ENCODE measurements around the gene ATXN1.
"Not testable (repeated sequence)": the region's sequence is repeated elsewhere in the genome, so short reads cannot be mapped to it uniquely, and the experiment has no call there.

Gene ATXN1

GRCh38 chr6:16263464-16264099, 497.7 kb downstream of the ATXN1 start:
- DNase-seq = not testable (repeated sequence)

- not testable (repeated sequence) for DNase-seq
These were observed 498.5 kb downstream of the ATXN1 start for GRCh38 chr6:16262773-16263172.

- not testable (repeated sequence) for DNase-seq
These were observed 500.7 kb downstream of the ATXN1 start for GRCh38 chr6:16260602-16261001.

GRCh38 chr6:16259604-16260003, 501.7 kb downstream of the ATXN1 start:
- not testable (repeated sequence) for DNase-seq

- DNase-seq = no peak
These were observed 502.6 kb downstream of the ATXN1 start for GRCh38 chr6:16258709-16259075.

GRCh38 chr6:16257999-16258708, 503.1 kb downstream of the ATXN1 start:
- DNase-seq = no peak

GRCh38 chr6:16256781-16257180, 504.5 kb downstream of the ATXN1 start:
- DNase-seq = no peak

- DNase-seq = no peak
These were observed 506.7 kb downstream of the ATXN1 start for GRCh38 chr6:16254535-16254934.

- no peak for DNase-seq
These were observed 507.7 kb downstream of the ATXN1 start for GRCh38 chr6:16253399-16254144.

GRCh38 chr6:16252686-16253299, 508.5 kb downstream of the ATXN1 start:
- no peak for DNase-seq

- no peak for DNase-seq
These were observed 509.6 kb downstream of the ATXN1 start for GRCh38 chr6:16251706-16252105.

GRCh38 chr6:16249971-16250370, 511.3 kb downstream of the ATXN1 start:
- no peak for DNase-seq

All from activated CD4-positive, CD25-positive, alpha-beta regulatory T cell treated with anti-CD3 and anti-CD28 coated beads, Interleukin-2, amount 50 U/mL, for 72 hours (primary cell).